H1 (cell line): ENCODE results near the gene BHLHE23. TPM values are rescaled to one million over a fixed set of nuclear protein-coding genes. Genes with fewer than 3 reads are reported as not detected.

Source experiments
- FOSL1 ChIP-seq: IDR thresholded peaks from 2 replicates; pipeline ENCODE4 v1.6.1; 2011; ENCODE audit warnings: mild to moderate bottlenecking, low read depth, low read length, moderate library complexity; ENCODE audit not compliant: insufficient read depth
- KDM4A ChIP-seq: IDR thresholded peaks from one replicate; pipeline ENCODE4 v1.7.1; 2012; ENCODE audit warnings: low read depth, mild to moderate bottlenecking, moderate library complexity, low read length, inconsistent platforms; ENCODE audit not compliant: severe bottlenecking
- RAD21 ChIP-seq, 2 experiments: IDR thresholded peaks in 1 of 2; conservative IDR thresholded peaks in 1 of 2; 2 replicates each; pipeline ENCODE4 v1.6.1; 2011; ENCODE audit warnings: low read depth in 2 of 2, low read length in 2 of 2, improper control_type of control experiment in 1 of 2, inconsistent platforms in 1 of 2, mild to moderate bottlenecking in 1 of 2, moderate library complexity in 1 of 2
- SP2 ChIP-seq: IDR thresholded peaks from 2 replicates; pipeline ENCODE4 v1.6.1; 2012; ENCODE audit warnings: mild to moderate bottlenecking, low read length, inconsistent platforms
- TAF1 ChIP-seq: IDR thresholded peaks from 2 replicates; pipeline ENCODE4 v1.6.1; 2011; ENCODE audit warnings: mild to moderate bottlenecking, low read depth, low read length
- TEAD4 ChIP-seq: IDR thresholded peaks from 2 replicates; pipeline ENCODE4 v1.6.1; 2012; ENCODE audit warnings: low read depth, low read length, inconsistent platforms, mixed read lengths
- polyA plus RNA-seq, 7 experiments: library from polyadenylated mRNA; depleted of rRNA in 3 of 7; stranded (reverse) in 5 of 7; unstranded in 2 of 7; fragments of >200 nt in 5 of 7; fragments of 200-250 nt in 2 of 7; gene quantifications; 1 replicate in 5 of 7; 2 replicates in 1 of 7; 4 replicates in 1 of 7; pipeline versions ENCODE4 v1.2.1 to v1.2.3, GENCODE V29; 2011 to 2013; ENCODE audit warnings: missing spikeins in 2 of 7, mixed read lengths in 2 of 7
- total RNA-seq: library from RNA; stranded (reverse); fragmentation: NEBNext Ultra II Directional; extraction: Animal tissue kit (Norgen Biotek cat#: 25700); gene quantifications from 2 replicates; pipeline ENCODE4 v1.2.1, GENCODE V29; 2021
- TF ChIP-seq, protein P1 (sequence below): fragments of 300-600 bp; sonication (generic); IDR thresholded peaks from 2 replicates; pipeline ENCODE4 v1.7.1; 2012; ENCODE audit warnings: low read length, moderate library complexity, mild to moderate bottlenecking, inconsistent platforms; ENCODE audit not compliant: insufficient replicate concordance
- TF ChIP-seq, protein P2 (sequence below): IDR thresholded peaks from 2 replicates; pipeline ENCODE4 v1.6.1; 2012; ENCODE audit warnings: inconsistent platforms

The BHLHE23 gene
- total and polyA plus RNA-seq, 2 of the 8 experiments (the other 6 are each of a cell fraction or from before 2014, with no cell fraction given) = 0.47 TPM; not detected in 1

- TF ChIP-seq, protein P1, sequence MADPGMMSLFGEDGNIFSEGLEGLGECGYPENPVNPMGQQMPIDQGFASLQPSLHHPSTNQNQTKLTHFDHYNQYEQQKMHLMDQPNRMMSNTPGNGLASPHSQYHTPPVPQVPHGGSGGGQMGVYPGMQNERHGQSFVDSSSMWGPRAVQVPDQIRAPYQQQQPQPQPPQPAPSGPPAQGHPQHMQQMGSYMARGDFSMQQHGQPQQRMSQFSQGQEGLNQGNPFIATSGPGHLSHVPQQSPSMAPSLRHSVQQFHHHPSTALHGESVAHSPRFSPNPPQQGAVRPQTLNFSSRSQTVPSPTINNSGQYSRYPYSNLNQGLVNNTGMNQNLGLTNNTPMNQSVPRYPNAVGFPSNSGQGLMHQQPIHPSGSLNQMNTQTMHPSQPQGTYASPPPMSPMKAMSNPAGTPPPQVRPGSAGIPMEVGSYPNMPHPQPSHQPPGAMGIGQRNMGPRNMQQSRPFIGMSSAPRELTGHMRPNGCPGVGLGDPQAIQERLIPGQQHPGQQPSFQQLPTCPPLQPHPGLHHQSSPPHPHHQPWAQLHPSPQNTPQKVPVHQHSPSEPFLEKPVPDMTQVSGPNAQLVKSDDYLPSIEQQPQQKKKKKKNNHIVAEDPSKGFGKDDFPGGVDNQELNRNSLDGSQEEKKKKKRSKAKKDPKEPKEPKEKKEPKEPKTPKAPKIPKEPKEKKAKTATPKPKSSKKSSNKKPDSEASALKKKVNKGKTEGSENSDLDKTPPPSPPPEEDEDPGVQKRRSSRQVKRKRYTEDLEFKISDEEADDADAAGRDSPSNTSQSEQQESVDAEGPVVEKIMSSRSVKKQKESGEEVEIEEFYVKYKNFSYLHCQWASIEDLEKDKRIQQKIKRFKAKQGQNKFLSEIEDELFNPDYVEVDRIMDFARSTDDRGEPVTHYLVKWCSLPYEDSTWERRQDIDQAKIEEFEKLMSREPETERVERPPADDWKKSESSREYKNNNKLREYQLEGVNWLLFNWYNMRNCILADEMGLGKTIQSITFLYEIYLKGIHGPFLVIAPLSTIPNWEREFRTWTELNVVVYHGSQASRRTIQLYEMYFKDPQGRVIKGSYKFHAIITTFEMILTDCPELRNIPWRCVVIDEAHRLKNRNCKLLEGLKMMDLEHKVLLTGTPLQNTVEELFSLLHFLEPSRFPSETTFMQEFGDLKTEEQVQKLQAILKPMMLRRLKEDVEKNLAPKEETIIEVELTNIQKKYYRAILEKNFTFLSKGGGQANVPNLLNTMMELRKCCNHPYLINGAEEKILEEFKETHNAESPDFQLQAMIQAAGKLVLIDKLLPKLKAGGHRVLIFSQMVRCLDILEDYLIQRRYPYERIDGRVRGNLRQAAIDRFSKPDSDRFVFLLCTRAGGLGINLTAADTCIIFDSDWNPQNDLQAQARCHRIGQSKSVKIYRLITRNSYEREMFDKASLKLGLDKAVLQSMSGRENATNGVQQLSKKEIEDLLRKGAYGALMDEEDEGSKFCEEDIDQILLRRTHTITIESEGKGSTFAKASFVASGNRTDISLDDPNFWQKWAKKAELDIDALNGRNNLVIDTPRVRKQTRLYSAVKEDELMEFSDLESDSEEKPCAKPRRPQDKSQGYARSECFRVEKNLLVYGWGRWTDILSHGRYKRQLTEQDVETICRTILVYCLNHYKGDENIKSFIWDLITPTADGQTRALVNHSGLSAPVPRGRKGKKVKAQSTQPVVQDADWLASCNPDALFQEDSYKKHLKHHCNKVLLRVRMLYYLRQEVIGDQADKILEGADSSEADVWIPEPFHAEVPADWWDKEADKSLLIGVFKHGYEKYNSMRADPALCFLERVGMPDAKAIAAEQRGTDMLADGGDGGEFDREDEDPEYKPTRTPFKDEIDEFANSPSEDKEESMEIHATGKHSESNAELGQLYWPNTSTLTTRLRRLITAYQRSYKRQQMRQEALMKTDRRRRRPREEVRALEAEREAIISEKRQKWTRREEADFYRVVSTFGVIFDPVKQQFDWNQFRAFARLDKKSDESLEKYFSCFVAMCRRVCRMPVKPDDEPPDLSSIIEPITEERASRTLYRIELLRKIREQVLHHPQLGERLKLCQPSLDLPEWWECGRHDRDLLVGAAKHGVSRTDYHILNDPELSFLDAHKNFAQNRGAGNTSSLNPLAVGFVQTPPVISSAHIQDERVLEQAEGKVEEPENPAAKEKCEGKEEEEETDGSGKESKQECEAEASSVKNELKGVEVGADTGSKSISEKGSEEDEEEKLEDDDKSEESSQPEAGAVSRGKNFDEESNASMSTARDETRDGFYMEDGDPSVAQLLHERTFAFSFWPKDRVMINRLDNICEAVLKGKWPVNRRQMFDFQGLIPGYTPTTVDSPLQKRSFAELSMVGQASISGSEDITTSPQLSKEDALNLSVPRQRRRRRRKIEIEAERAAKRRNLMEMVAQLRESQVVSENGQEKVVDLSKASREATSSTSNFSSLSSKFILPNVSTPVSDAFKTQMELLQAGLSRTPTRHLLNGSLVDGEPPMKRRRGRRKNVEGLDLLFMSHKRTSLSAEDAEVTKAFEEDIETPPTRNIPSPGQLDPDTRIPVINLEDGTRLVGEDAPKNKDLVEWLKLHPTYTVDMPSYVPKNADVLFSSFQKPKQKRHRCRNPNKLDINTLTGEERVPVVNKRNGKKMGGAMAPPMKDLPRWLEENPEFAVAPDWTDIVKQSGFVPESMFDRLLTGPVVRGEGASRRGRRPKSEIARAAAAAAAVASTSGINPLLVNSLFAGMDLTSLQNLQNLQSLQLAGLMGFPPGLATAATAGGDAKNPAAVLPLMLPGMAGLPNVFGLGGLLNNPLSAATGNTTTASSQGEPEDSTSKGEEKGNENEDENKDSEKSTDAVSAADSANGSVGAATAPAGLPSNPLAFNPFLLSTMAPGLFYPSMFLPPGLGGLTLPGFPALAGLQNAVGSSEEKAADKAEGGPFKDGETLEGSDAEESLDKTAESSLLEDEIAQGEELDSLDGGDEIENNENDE = no peak
- no peak for TF ChIP-seq FOSL1
- no peak for TF ChIP-seq SP2
- no peak for TF ChIP-seq RAD21 (IDR thresholded peaks at IDR 0.05 in 1 of 2, conservative IDR thresholded peaks at IDR 0.05 in 1 of 2; ENCODE audit: low read depth in 2 of 2, low read length in 2 of 2)
- no peak for TF ChIP-seq TEAD4
- no peak for TF ChIP-seq TAF1
- no peak for TF ChIP-seq KDM4A
- TF ChIP-seq, protein P2, sequence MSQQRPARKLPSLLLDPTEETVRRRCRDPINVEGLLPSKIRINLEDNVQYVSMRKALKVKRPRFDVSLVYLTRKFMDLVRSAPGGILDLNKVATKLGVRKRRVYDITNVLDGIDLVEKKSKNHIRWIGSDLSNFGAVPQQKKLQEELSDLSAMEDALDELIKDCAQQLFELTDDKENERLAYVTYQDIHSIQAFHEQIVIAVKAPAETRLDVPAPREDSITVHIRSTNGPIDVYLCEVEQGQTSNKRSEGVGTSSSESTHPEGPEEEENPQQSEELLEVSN = no peak
Observed at GRCh38 chr20:62982124-62983075, 24.4 kb downstream of the BHLHE23 start (continued).
